Hepatocyte (in vitro differentiated cells): ENCODE measurements around the gene SIDT2. TPM values are rescaled to one million over a fixed set of nuclear protein-coding genes. Genes with fewer than 3 reads are reported as not detected.

ENCODE experiments used
- DNase-seq: peaks from one replicate; pipeline ENCODE4 v3.0.0-alpha.2; 2016; ENCODE audit warnings: low spot score
- H2AFZ ChIP-seq: fragments of 200-600 bp; sonication (generic); 2 replicates; pipeline ENCODE4 v1.6.0; 2016; ENCODE audit warnings: antibody characterized with exemption, mild to moderate bottlenecking
- H3K27ac ChIP-seq: fragments of 200-600 bp; sonication (generic); 2 replicates; pipeline ENCODE4 v1.5.1; 2016; ENCODE audit warnings: mild to moderate bottlenecking
- H3K27me3 ChIP-seq: fragments of 200-600 bp; sonication (generic); 2 replicates; pipeline ENCODE4 v1.6.1; 2016
- H3K36me3 ChIP-seq: fragments of 200-600 bp; sonication (generic); replicated peaks from 2 replicates; pipeline ENCODE4 v1.5.1; 2016; ENCODE audit warnings: low read depth; ENCODE audit not compliant: insufficient read depth
- H3K4me1 ChIP-seq: fragments of 200-600 bp; sonication (generic); 2 replicates; pipeline ENCODE4 v1.5.1; 2016; ENCODE audit warnings: mild to moderate bottlenecking, moderate library complexity; ENCODE audit not compliant: insufficient read depth
- H3K4me2 ChIP-seq: fragments of 200-600 bp; sonication (generic); 2 replicates; pipeline ENCODE4 v1.6.0; 2016
- H3K4me3 ChIP-seq: fragments of 200-600 bp; sonication (generic); 2 replicates; pipeline ENCODE4 v1.5.1; 2016; ENCODE audit warnings: mild to moderate bottlenecking
- H3K79me2 ChIP-seq: fragments of 200-600 bp; sonication (generic); 2 replicates; pipeline ENCODE4 v1.6.0; 2017; ENCODE audit warnings: mild to moderate bottlenecking
- H3K9me2 ChIP-seq: fragments of 200-600 bp; sonication (generic); replicated peaks from 2 replicates; pipeline ENCODE4 v1.6.0; 2017; ENCODE audit warnings: mild to moderate bottlenecking; ENCODE audit not compliant: insufficient read depth
- H3K9me3 ChIP-seq: fragments of 200-600 bp; sonication (generic); 2 replicates; pipeline ENCODE4 v1.5.1; 2016; ENCODE audit warnings: low read depth, mild to moderate bottlenecking
- H4K20me1 ChIP-seq: fragments of 200-600 bp; sonication (generic); 2 replicates; pipeline ENCODE4 v1.6.0; 2016; ENCODE audit warnings: mild to moderate bottlenecking; ENCODE audit not compliant: insufficient read depth, poor library complexity, severe bottlenecking
- EZH2 ChIP-seq: fragments of 200-600 bp; sonication (generic); IDR thresholded peaks from 2 replicates; pipeline ENCODE4 v1.6.1; 2016; ENCODE audit warnings: antibody characterized with exemption, mild to moderate bottlenecking, borderline replicate concordance
- EZH2phosphoT487 ChIP-seq: fragments of 200-600 bp; sonication (generic); IDR thresholded peaks from one replicate; pipeline ENCODE4 v1.6.1; 2018; ENCODE audit warnings: antibody characterized with exemption, mild to moderate bottlenecking, low read depth, moderate library complexity; ENCODE audit not compliant: unreplicated experiment, severe bottlenecking
- WGBS: methylation state at CpG from one replicate; pipeline ENCODE4 v1.1.6; 2016; ENCODE audit warnings: low lambda C conversion rate; ENCODE audit errors: missing lambda C conversion rate; 5-methylcytosine and 5-hydroxymethylcytosine counted together
- polyA plus RNA-seq: library from polyadenylated mRNA; unstranded; fragments of >200 nt; fragmentation: Nextera tagmentation; extraction: Ambion mirVana; gene quantifications from 2 replicates; pipeline ENCODE4 v1.2.1, GENCODE V29; 2016
- total RNA-seq: library from RNA; depleted of rRNA; stranded (reverse); fragments of >200 nt; gene quantifications from 2 replicates; pipeline ENCODE4 v1.2.3, GENCODE V29; 2014
- TF ChIP-seq, protein P1 (sequence below): fragments of 200-600 bp; sonication (generic); IDR thresholded peaks from 2 replicates; pipeline ENCODE4 v1.5.1; 2016; ENCODE audit warnings: antibody characterized with exemption, mild to moderate bottlenecking; ENCODE audit not compliant: poor library complexity

SIDT2 gene
- total and polyA plus RNA-seq, 2 experiments from 2014 or later, result 16.7 to 27.1 TPM

DNA sequence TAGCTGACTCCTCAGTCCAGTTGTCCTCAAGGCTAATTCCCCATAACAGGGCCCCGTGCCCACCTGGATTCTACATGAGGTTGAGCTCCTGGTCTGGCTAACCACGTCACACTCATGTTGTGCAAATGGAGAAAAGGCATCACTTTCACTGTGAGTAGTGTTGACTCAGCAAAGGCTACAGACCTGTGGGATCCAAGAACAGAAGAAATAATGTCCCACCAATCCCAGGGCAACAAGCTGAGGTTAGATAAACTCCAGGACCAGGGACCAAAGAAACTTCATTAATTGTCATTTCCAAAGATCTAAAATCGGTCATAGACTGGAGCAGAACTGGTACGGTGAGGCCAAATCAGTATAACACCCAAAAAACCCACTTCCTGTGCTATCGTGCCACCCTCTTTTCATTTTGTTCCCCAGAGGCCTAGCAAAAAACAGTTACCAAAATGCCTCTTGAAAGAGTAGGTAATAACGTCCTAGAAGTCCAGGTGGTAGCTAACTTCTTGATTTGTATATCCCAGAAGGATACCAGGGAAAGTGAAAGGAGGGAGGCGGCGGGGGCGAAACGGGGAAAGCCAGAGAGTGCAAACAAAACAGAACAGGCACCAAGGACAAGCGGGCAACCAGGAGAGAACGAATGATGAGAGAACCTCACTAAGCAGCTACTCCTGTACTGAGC lies 51.9 kb downstream of the SIDT2 start:
- 90% methylated on average over 12 of the region's 12 CpGs for WGBS
- Histone ChIP-seq H3K4me3 (no peak overlapping the region), H3K4me2 (peak overlapping the region; percentile 86), H4K20me1 (no peaks in the 10 kb centered on the region), H3K9me2 (no peaks in the 10 kb centered on the region), H3K27ac (no peak overlapping the region), H3K27me3 (no peaks in the 10 kb centered on the region), H3K4me1 (peaks cover 25% of the 10 kb centered on the region), H3K36me3 (no peaks in the 10 kb centered on the region), H2AFZ (no peak overlapping the region), H3K9me3 (no peaks in the 10 kb centered on the region), H3K79me2 (peaks cover 50% of the 10 kb centered on the region)
- DNase-seq, result no peak
- TF ChIP-seq, protein P1, sequence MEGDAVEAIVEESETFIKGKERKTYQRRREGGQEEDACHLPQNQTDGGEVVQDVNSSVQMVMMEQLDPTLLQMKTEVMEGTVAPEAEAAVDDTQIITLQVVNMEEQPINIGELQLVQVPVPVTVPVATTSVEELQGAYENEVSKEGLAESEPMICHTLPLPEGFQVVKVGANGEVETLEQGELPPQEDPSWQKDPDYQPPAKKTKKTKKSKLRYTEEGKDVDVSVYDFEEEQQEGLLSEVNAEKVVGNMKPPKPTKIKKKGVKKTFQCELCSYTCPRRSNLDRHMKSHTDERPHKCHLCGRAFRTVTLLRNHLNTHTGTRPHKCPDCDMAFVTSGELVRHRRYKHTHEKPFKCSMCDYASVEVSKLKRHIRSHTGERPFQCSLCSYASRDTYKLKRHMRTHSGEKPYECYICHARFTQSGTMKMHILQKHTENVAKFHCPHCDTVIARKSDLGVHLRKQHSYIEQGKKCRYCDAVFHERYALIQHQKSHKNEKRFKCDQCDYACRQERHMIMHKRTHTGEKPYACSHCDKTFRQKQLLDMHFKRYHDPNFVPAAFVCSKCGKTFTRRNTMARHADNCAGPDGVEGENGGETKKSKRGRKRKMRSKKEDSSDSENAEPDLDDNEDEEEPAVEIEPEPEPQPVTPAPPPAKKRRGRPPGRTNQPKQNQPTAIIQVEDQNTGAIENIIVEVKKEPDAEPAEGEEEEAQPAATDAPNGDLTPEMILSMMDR, result no peak
- TF ChIP-seq EZH2phosphoT487 (no peak), EZH2 (no peak)

GRCh38 chr11:117230999-117231841 lies 52.7 kb downstream of the SIDT2 start:
- Histone ChIP-seq H3K79me2 (peaks cover 58% of the 10 kb centered on the region), H2AFZ (peak overlapping the region; percentile 100), H3K9me3 (no peaks in the 10 kb centered on the region), H3K9me2 (no peaks in the 10 kb centered on the region), H4K20me1 (no peaks in the 10 kb centered on the region), H3K4me3 (peak overlapping the region; percentile 100), H3K27me3 (no peaks in the 10 kb centered on the region), H3K36me3 (no peaks in the 10 kb centered on the region), H3K4me1 (peaks cover 24% of the 10 kb centered on the region), H3K27ac (peak overlapping the region; percentile 98), H3K4me2 (peak overlapping the region; percentile 86)
- DNase-seq, result no peak
- 10% methylated on average over 14 of the region's 14 CpGs for WGBS
- TF ChIP-seq, protein P1, result no peak
- no peak for TF ChIP-seq EZH2
- TF ChIP-seq EZH2phosphoT487, result no peak

DNA sequence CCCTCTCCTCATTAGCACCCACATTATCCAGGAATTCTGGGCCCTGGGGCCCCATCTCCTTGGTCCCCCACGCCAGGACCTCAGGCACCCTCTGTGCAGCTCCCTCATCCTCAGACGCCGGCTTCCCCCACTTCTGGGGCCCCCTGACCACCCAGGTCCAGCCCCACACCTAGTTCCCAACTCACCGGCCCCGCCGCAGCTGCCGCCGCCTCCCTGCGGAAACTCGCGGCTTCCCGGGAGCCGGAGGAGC lies 53.2 kb downstream of the SIDT2 start, which contains the start of gene PCSK7:
Gene PCSK7 (minus strand): TSS at position 232 of the 250 bp plus-strand sequence. CDS start 2,229 bp downstream, outside the sequence.
- Histone ChIP-seq H3K4me2 (peak within 1 kb of the TSS; percentile 92), H3K27ac (peak within 1 kb of the TSS; percentile 98), H3K36me3 (no peaks in the 10 kb centered on the region), H3K4me3 (peak within 1 kb of the TSS; percentile 100), H3K9me3 (no peaks in the 10 kb centered on the region), H3K4me1 (peaks cover 24% of the 10 kb centered on the region), H3K79me2 (peaks cover 62% of the 10 kb centered on the region), H2AFZ (peak within 1 kb of the TSS; percentile 100), H3K27me3 (no peaks in the 10 kb centered on the region), H4K20me1 (no peaks in the 10 kb centered on the region), H3K9me2 (no peaks in the 10 kb centered on the region)
- no peak for DNase-seq
- TF ChIP-seq EZH2 (no peak), EZH2phosphoT487 (no peak)
- TF ChIP-seq, protein P1, result no peak
- WGBS, result 1% methylated on average over 10 of the region's 13 CpGs
